ENCODE results near the gene NUP85. TPM values are rescaled to one million over a fixed set of nuclear protein-coding genes. Genes with fewer than 3 reads are reported as not detected.

Gene NUP85
- total RNA-seq, 2 experiments from 2014 or later: 129 to 219 TPM

GRCh38 chr17:75240394-75241142 lies 35.1 kb downstream of the NUP85 start:
- Histone ChIP-seq H3K27ac (ENCODE audit: low read depth, low read length, poor library complexity, severe bottlenecking) (no peak overlapping the region), H3K9me3 (ENCODE audit: low read length) (no peaks in the 10 kb centered on the region), H3K79me2 (ENCODE audit: insufficient read depth, low read depth, low read length) (no peaks in the 10 kb centered on the region), H3K36me3 (ENCODE audit: insufficient read depth, low read length) (peaks cover 96% of the 10 kb centered on the region), H3K4me1 (ENCODE audit: insufficient read depth, low read length, poor library complexity, severe bottlenecking) (peaks cover 46% of the 10 kb centered on the region), H3K9me2 (ENCODE audit: insufficient read depth, low read length) (no peaks in the 10 kb centered on the region), H3K4me2 (ENCODE audit: low read length) (no peak overlapping the region), H2AFZ (ENCODE audit: low read length) (no peak overlapping the region), H4K20me1 (ENCODE audit: insufficient read depth, low read length) (no peaks in the 10 kb centered on the region), H3K4me3 (ENCODE audit: low read depth, low read length, poor library complexity, severe bottlenecking) (no peak overlapping the region)
- intact Hi-C loops (cut with micrococcal nuclease; ENCODE audit: unreplicated experiment): loop anchor here (1.0 to 5.0 kb wide), 3 partner anchors 31 to 172 kb away; partner anchors contain the start of genes MIF4GD and NUP85
- DNase-seq (ENCODE audit: low spot score): peak; percentile 72
- CTCF ChIA-PET (ENCODE audit: unreplicated experiment): interaction anchor here (0.6 to 1.7 kb wide), 9 partner anchors 9 to 279 kb away, joined by 3 to 8 read pairs (median 4); partner anchors contain the start of genes MIF4GD and SLC25A19
- POLR2A ChIA-PET: interaction anchor here (0.6 to 1.2 kb wide), 3 partner anchors 12 to 172 kb away, joined by 3 to 11 read pairs (median 3); no protein-coding TSS in a partner anchor
- BruUV-seq (replicated peaks): no TSS peak
- TF ChIP-seq EZH2phosphoT487 (IDR thresholded peaks at IDR 0.05; ENCODE audit: borderline replicate concordance, low read depth, low read length): no peak
- peak; percentile 100 for TF ChIP-seq CTCF (conservative IDR thresholded peaks at IDR 0.05; ENCODE audit: low read length)

GRCh38 chr17:75241143-75241430 lies 35.6 kb downstream of the NUP85 start:
- H3K4me3 ChIP-seq (ENCODE audit: low read depth, low read length, poor library complexity, severe bottlenecking): no peak overlapping the region

More at GRCh38 chr17:75241143-75241430, 35.6 kb downstream of the NUP85 start:
- H3K79me2 ChIP-seq (ENCODE audit: insufficient read depth, low read depth, low read length): no peaks in the 10 kb centered on the region
- TF ChIP-seq EZH2phosphoT487 (IDR thresholded peaks at IDR 0.05; ENCODE audit: borderline replicate concordance, low read depth, low read length): no peak
- TF ChIP-seq CTCF (conservative IDR thresholded peaks at IDR 0.05; ENCODE audit: low read length): no peak
- H3K9me3 ChIP-seq (ENCODE audit: low read length): no peaks in the 10 kb centered on the region
- CTCF ChIA-PET (ENCODE audit: unreplicated experiment): interaction anchor here (1.0 kb wide), 2 partner anchors 34 to 48 kb away, joined by 3 to 4 read pairs; partner anchors contain the start of gene SLC25A19
- no peak overlapping the region for H3K4me2 ChIP-seq (ENCODE audit: low read length)
- no peak overlapping the region for H2AFZ ChIP-seq (ENCODE audit: low read length)
- POLR2A ChIA-PET: no interaction called here
- peaks cover 96% of the 10 kb centered on the region for H3K36me3 ChIP-seq (ENCODE audit: insufficient read depth, low read length)
- intact Hi-C loops (cut with micrococcal nuclease; ENCODE audit: unreplicated experiment): loop anchor here (5.0 kb wide), 1 partner anchor 34 kb away; the partner anchor contains the start of gene NUP85
- H3K27ac ChIP-seq (ENCODE audit: low read depth, low read length, poor library complexity, severe bottlenecking): no peak overlapping the region
- TSS peak; percentile 12 for BruUV-seq (replicated peaks)
- H4K20me1 ChIP-seq (ENCODE audit: insufficient read depth, low read length): no peaks in the 10 kb centered on the region
- H3K4me1 ChIP-seq (ENCODE audit: insufficient read depth, low read length, poor library complexity, severe bottlenecking): peaks cover 51% of the 10 kb centered on the region
- no peak for DNase-seq (ENCODE audit: low spot score)
- no peaks in the 10 kb centered on the region for H3K9me2 ChIP-seq (ENCODE audit: insufficient read depth, low read length)
